ENCODE data around the gene HLA-A.

- TF ChIP-seq POLR2A (IDR thresholded peaks at IDR 0.05) (no peak), POLR2AphosphoS5 (IDR thresholded peaks at IDR 0.05) (no peak)
Observed at GRCh38 chr6:29945281-29945820, 3.0 kb downstream of the HLA-A start.
